ENCODE data around the gene E2F2.

Gene E2F2

DNA sequence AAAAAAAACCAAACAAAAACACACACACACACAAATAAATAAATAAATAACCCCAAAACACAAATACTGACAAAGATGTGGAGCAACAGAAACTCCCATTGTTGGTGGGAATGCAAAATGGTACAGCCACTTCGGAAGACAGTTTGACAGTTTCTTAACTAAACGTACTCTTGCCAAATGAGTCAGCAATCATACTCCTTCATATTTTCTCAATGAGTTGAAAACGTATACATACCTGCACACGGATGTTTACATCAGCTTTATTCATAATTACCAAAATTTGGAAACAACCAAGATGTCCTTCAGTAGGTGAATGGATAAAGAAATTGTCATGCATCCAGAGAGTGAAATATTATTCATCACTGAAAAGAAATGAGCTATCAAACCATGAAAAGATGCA lies 70.5 kb downstream of the E2F2 start:
- DNase-seq (ENCODE audit: low read depth in 2 of 2) = no peak

DNA sequence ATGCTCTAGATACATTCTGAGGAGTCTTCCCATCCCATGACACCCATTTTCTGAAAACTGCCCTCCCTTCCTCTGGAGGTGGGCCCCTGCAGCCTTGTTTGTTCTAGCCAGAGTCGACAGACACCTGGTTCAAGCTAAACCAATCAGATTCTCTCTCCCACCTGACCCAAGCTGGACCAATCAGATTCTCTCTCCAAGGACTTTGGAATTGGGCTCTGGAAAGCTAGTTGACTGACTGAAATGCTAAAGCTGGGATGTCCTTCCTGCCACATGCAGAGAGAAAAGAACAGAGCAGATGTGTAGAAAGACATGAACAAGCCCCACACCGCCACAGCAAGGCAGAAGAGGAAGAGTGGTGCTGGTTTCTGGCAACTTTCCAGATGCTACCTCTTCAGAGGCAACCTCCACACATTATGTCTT lies 71.7 kb downstream of the E2F2 start:
- DNase-seq (ENCODE audit: low read depth in 2 of 2) = no peak
